CD4-positive, alpha-beta T cell (primary cell): Measurements from ENCODE around the gene ETFA. TPM values are rescaled to one million over a fixed set of nuclear protein-coding genes. Genes with fewer than 3 reads are reported as not detected.

ENCODE experiments used
- ATAC-seq: fragments of 200-7000 bp; cut with Tn5 transposase; one replicate; pipeline ENCODE4 v1.10.0; 2022; ENCODE audit warnings: mild to moderate bottlenecking; ENCODE audit not compliant: poor library complexity
- CTCF ChIA-PET: fragments of 350-600 bp; sonication (Branson Sonifier 250); formaldehyde crosslinking; loops from one replicate; lab custom pipeline; 2021; ENCODE audit warnings: antibody characterized with exemption, inconsistent platforms; lab: Charles Lee
- POLR2A ChIA-PET: fragments of 350-600 bp; sonication (Branson Sonifier 250); formaldehyde crosslinking; loops from one replicate; lab custom pipeline; 2021; ENCODE audit warnings: antibody characterized with exemption, inconsistent platforms; lab: Charles Lee
- DNase-seq, 14 experiments: peaks; one replicate each; pipeline ENCODE4 v3.0.0-alpha.2; 2013 to 2020; ENCODE audit warnings: mixed read lengths in 2 of 14
- H3K27ac ChIP-seq, 2 donors: one replicate each; pipeline versions ENCODE4 v1.5.1 to v1.7.0; 2013; ENCODE audit warnings: low read length in 2 of 2, low read depth in 1 of 2, mild to moderate bottlenecking in 1 of 2
- H3K27me3 ChIP-seq, 2 experiments: 1 replicate in 1 of 2; 2 replicates in 1 of 2; pipeline versions ENCODE4 v1.6.1 to v1.7.0; 2013; ENCODE audit warnings: low read length in 2 of 2, control low read depth in 1 of 2, mild to moderate bottlenecking in 1 of 2, moderate library complexity in 1 of 2; ENCODE audit not compliant: insufficient read depth in 2 of 2, control insufficient read depth in 1 of 2
- H3K36me3 ChIP-seq: one replicate; pipeline ENCODE4 v1.6.1; 2013; ENCODE audit warnings: low read length, control low read depth; ENCODE audit not compliant: insufficient read depth
- H3K4me1 ChIP-seq: one replicate; pipeline ENCODE4 v1.6.1; 2013; ENCODE audit warnings: low read length, control low read depth; ENCODE audit not compliant: insufficient read depth
- H3K4me3 ChIP-seq: one replicate; pipeline ENCODE4 v1.5.1; 2013; ENCODE audit warnings: mild to moderate bottlenecking, low read length, moderate library complexity
- H3K9me3 ChIP-seq, 2 experiments: 1 replicate in 1 of 2; 2 replicates in 1 of 2; pipeline versions ENCODE4 v1.6.1 to v1.7.0; 2013; ENCODE audit warnings: low read length in 2 of 2, mild to moderate bottlenecking in 2 of 2, control low read depth in 1 of 2, moderate library complexity in 1 of 2; ENCODE audit not compliant: control insufficient read depth in 1 of 2, insufficient read depth in 1 of 2
- H3K27ac Mint-ChIP-seq: one replicate; pipeline ENCODE4 v1.8.0; 2020; ENCODE audit warnings: mixed read lengths
- H3K27me3 Mint-ChIP-seq: one replicate; pipeline ENCODE4 v1.8.0; 2021; ENCODE audit warnings: mixed read lengths
- H3K36me3 Mint-ChIP-seq: one replicate; pipeline ENCODE4 v1.8.0; 2021; ENCODE audit warnings: low read depth, mixed read lengths
- H3K4me1 Mint-ChIP-seq: one replicate; pipeline ENCODE4 v1.8.0; 2021; ENCODE audit warnings: low read depth, mixed read lengths
- H3K4me3 Mint-ChIP-seq: one replicate; pipeline ENCODE4 v1.8.0; 2020; ENCODE audit warnings: mild to moderate bottlenecking, mixed read lengths
- H3K9me3 Mint-ChIP-seq: one replicate; pipeline ENCODE4 v1.8.0; 2020; ENCODE audit warnings: mixed read lengths
- CTCF ChIP-seq: fragments of 200-600 bp; IDR thresholded peaks from one replicate; pipeline ENCODE4 v1.8.0; 2022; ENCODE audit warnings: antibody characterized with exemption, mild to moderate bottlenecking
- intact Hi-C, 2 experiments: fragments of 100-400 bp; cut with DNase I in 1 of 2; cut with micrococcal nuclease in 1 of 2; formaldehyde crosslinking; loops; one replicate each; pipeline versions ENCODE4 v1.15.1 to v1.9.0; 2023 to 2025; cut with DNase I, micrococcal nuclease
- total RNA-seq, 174 experiments: library from RNA in 2 of 174; stranded (reverse) in 2 of 174; gene quantifications; one replicate each; pipeline ENCODE4 v1.2.3 and lab custom pipeline; 2021 to 2026

The ETFA gene
- total RNA-seq, 2 experiments from 2014 or later, result 11.4 to 15.2 TPM

- Histone ChIP-seq H3K4me3 (no peak overlapping the region), H3K36me3 (peaks cover 49% of the 10 kb centered on the region), H3K27me3 (no peaks in the 10 kb centered on the region), H3K4me1 (no peaks in the 10 kb centered on the region), H3K9me3 (peaks cover 6 to 39% of the 10 kb centered on the region in 2 experiments), H3K27ac (no peak overlapping the region)
- Mint-ChIP-seq H3K9me3 (peaks cover 8% of the 10 kb centered on the region), H3K27ac (no peak overlapping the region), H3K4me1 (no peaks in the 10 kb centered on the region), H3K4me3 (no peak overlapping the region), H3K36me3 (peaks cover 75% of the 10 kb centered on the region), H3K27me3 (no peaks in the 10 kb centered on the region)
- CTCF ChIA-PET, result no interaction called here
- POLR2A ChIA-PET, result no interaction called here
- DNase-seq (no peak), ATAC-seq (no peak)
- no peak for TF ChIP-seq CTCF
- intact Hi-C loops, result no loop called here
These were observed 51.9 kb downstream of the ETFA start for GRCh38 chr15:76259392-76259791.

- Histone ChIP-seq H3K27ac (no peak overlapping the region), H3K27me3 (no peaks in the 10 kb centered on the region), H3K4me1 (no peaks in the 10 kb centered on the region), H3K4me3 (no peak overlapping the region), H3K9me3 (peaks cover 6 to 39% of the 10 kb centered on the region in 2 experiments), H3K36me3 (peaks cover 40% of the 10 kb centered on the region)
- peaks cover 6% of the 10 kb centered on the region for H3K9me3 Mint-ChIP-seq
- TF ChIP-seq CTCF, result no peak
- ChIA-PET CTCF (no interaction called here), POLR2A (no interaction called here)
- H3K27ac Mint-ChIP-seq, result no peak overlapping the region
- no peaks in the 10 kb centered on the region for H3K27me3 Mint-ChIP-seq
- H3K4me3 Mint-ChIP-seq, result no peak overlapping the region
- H3K4me1 Mint-ChIP-seq, result no peaks in the 10 kb centered on the region
- H3K36me3 Mint-ChIP-seq, result peaks cover 65% of the 10 kb centered on the region
- ATAC-seq, result no peak
- no peak for DNase-seq
- intact Hi-C loops, result no loop called here
These were observed 52.8 kb downstream of the ETFA start for GRCh38 chr15:76258460-76258859.

GRCh38 chr15:76253691-76254473 is 57.4 kb downstream of the ETFA start:
- no peaks in the 10 kb centered on the region for H3K27me3 ChIP-seq
- H3K4me3 ChIP-seq, result no peak overlapping the region
- H3K9me3 ChIP-seq, result peaks cover 0 to 10% of the 10 kb centered on the region in 2 experiments
- POLR2A ChIA-PET, result no interaction called here
- no peaks in the 10 kb centered on the region for H3K4me1 Mint-ChIP-seq
- peaks cover 6% of the 10 kb centered on the region for H3K36me3 ChIP-seq
- H3K27me3 Mint-ChIP-seq, result no peaks in the 10 kb centered on the region
- H3K27ac Mint-ChIP-seq, result no peak overlapping the region
- H3K9me3 Mint-ChIP-seq, result no peaks in the 10 kb centered on the region
- CTCF ChIA-PET, result interaction anchor here (1.0 kb wide), 1 partner anchor 38 kb away, joined by 3 read pairs; no protein-coding TSS in a partner anchor
- ATAC-seq, result no peak
- no peak overlapping the region for H3K4me3 Mint-ChIP-seq
- H3K4me1 ChIP-seq, result no peaks in the 10 kb centered on the region
- peaks cover 19% of the 10 kb centered on the region for H3K36me3 Mint-ChIP-seq
- H3K27ac ChIP-seq, result no peak overlapping the region
- intact Hi-C loops, result no loop called here
- TF ChIP-seq CTCF, result no peak
- no peak for DNase-seq
